Measurements from ENCODE around the gene MTG1.
"Not testable (repeated sequence)": the region's sequence is repeated elsewhere in the genome, so short reads cannot be mapped to it uniquely, and the experiment has no call there.

MTG1 gene

GRCh38 chr10:133424601-133425000 lies 30.6 kb downstream of the MTG1 start, which contains the start of gene SPRN:
Gene SPRN, minus strand, starts transcription at chr10:133424625. Its CDS starts 944 bp downstream, at chr10:133423681.
- DNase-seq = not testable (repeated sequence)

DNA sequence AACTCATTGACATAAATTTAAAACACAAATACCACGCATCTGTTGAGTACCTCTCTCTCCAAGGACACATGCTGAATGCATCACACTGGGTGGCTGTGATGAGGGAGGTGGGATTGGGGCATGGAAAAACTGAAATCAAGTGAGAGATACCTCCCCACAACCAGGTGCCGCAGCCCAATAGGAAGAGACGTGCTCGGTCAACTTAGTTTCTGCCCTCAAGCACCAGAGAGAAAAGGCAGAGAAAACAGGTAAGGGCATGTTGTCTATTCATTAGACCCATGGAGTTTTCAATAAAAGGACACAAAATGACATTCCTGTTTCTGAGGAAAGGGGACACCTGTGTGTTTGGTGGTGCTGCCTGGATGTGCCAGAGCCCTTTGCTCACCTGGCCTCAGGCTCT lies 35.6 kb downstream of the MTG1 start:
- not testable (repeated sequence) for DNase-seq

DNA sequence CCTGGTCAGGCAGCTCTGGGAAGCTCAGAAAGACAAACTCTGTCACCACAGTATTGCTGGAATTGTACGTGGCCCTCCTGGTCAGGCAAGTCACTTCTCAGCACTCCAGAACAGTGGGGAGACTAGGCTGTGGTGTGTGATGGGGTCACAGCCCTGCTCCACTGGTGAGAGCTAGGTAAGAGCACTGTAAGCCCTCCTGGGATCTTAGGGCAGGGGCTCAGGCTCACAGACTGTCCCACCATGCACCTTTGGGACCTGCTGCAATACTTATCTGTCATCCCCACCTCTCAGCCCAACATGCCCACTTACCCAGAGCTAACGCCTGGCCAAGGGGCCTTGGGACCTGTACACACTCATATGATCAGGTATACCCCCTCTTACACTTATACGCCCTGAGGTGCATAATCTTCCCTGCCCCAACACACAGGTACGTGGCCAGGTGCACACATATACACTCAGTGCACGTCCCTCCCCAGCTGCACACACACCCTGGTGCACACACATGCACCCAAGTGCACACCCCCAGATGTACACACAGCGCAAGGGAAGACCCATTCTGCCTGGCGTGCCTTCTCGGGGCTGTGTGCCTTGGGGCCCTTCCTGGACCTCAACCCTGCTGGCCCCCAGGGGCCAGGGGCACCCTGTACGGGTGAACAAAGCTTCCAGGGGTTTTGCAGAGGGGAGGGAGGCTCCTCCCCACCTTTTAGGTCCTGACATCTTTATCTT lies 38.1 kb downstream of the MTG1 start:
- DNase-seq = not testable (repeated sequence)

DNA sequence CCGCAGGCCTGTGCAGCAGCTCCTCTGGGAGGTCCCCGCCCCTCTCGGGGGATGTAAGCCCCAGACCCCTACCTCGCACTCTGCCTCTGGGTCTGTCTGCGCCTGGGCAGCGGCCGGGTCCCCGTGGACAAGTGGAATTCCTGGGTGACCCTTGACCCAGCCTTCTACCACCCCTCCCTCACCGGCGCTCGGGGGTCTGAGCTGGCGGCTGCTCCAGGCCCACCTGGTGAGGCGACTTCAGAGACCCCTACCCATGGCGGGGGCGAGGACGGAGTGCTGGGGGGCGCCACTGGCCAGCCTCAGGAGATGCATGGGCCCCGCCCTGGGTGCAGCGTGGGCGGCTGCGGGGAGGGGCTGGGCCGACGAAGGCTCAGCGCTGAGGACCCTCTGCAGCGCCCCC lies 38.8 kb downstream of the MTG1 start:
- not testable (repeated sequence) for DNase-seq

- no peak for DNase-seq
Measured at GRCh38 chr10:133438711-133439273, 44.8 kb downstream of the MTG1 start.

GRCh38 chr10:133439517-133440461 lies 45.8 kb downstream of the MTG1 start:
- DNase-seq = no peak

GRCh38 chr10:133440633-133441285 lies 46.8 kb downstream of the MTG1 start:
- DNase-seq = no peak

- not testable (repeated sequence) for DNase-seq
Measured at GRCh38 chr10:133441356-133441755, 47.4 kb downstream of the MTG1 start.

DNA sequence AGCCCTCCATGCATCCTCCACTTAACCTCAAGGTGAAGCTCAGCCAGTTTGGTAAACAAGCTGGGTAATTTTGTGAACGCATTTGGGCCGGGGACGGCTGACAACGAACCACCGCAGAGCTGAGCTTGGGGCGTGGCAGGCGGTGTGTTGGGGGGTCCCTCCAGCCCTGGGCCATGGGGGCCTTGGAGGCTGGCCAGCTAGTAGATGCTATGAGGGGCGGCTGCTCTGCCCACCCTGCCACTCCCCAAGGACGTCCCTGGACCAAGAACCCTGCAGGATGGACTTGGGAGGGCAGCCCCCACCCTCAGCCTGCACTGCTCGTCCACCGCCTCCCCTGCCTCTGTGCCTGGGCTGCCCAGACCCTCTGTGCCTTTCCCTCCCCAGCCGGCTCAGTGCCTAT lies 47.8 kb downstream of the MTG1 start:
- DNase-seq = no peak

DNA sequence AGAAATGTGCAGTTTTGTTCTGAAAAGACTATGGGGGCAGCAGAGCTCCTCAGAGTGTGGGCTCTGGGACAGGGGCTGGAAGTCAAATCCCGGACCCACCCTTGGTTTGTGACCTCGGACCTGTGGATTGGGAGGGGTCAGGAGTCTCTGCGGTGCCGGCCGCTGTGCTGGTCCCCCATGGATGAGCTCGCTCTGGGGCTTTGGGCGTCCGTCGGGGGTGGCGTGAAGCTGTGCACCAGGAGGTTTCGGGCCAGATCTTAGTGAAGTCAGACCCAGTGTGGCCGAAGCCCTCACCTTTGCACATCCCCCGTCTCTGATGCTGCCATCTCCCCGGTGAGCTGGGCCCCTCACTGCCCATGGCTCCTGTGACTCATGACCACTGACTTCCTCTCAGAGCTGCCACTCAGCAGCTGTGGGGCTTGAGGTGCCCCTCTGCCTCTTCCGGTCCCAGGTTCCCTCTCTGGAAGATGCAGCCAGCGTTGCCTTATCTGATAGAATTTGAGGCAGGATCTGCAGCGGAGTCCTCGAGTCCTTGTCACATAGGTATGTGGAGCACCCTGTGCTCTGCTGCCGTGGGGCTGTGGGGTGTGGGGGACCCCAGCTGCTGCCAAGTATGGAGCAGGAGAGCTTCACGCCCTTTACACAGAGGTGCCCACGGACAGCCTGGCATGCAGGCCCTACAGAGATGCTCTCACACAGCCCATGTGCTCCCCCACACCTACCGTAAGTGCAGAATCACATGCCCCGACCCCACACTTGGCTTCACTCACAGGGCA lies 48.4 kb downstream of the MTG1 start:
- DNase-seq = no peak

DNA sequence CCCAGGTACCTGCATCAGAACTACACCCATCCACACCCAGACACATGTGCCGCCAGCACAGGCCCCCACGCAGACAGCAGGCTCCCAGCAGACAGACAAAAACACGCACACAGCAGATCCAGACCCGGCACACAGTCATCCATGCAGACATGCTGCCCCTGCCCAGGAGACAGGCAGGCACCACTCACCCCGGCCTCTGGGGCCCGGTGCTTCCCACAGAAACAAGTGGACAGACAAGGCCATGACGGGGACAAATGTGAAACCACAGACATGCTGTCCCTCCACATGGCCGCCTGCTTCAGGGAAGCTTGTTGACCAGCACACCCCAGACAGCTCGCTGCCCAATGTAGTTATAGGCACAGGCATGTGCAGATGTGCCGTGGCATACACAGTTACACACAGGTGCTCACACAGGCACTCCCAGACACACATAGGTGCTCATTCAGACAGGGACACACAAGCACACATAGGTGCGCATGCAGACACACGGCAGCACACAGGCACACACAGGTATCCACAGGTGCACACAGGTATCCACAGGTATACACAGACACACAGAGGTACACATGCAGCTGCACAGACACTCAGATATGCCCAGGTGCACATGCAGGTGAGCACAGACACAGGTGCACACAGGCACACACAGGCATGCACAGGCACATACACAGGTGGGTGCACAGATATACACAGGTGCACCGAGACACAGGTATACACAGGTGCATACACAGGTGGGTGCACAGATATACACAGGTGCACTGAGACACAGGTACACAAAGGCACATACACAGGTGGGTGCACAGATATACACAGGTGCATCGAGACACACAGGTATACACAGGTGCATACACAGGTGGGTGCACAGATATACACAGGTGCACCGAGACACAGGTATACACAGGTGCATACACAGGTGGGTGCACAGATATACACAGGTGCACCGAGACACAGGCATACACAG lies 49.3 kb downstream of the MTG1 start:
- no peak for DNase-seq

DNA sequence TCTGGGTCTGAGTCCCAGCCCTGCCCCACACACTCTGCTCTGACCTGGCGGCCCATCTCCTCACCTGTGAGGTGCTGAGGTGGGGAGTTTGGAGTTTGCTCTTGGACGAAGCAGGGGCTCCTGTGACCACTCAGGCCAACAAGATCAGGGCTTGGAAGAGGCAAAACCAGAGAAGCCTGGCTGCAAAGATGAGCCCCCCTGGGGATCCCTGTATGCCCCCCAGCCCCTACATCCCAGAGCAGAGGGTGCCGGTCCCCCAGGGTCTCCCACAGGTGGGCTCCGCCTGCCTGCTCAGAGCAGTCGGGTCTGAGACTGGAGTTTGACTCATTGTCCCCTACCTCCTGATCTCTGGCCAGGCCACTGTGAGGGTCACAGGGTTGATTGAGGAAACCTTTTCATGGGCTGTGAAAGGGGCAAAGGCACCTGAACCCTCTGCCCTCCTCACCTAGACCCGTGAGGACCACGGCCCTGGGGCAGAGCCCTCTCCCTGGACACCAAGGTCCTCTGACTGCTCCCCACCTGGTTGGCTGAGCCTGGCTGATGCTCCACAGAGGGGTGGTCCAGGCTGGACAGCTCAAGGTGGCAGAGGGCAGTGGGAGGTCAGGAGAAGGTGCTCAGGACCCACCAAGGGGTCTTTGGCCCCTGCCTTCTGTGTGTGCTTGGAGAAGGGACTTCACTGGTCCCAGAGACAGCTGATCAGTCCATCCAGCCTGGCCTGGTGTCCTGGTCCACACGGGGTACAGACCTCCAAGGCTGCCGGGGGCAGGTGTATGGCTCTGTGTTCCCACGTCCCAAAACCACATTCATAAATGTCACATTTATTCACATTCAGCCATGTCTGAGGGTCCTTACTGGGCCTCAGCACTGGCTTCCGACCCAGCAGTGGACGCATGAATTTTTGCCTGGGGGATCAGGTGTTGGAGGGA lies 50.6 kb downstream of the MTG1 start:
- DNase-seq = no peak

- DNase-seq = no peak
Measured at GRCh38 chr10:133445268-133445732, 51.3 kb downstream of the MTG1 start.

GRCh38 chr10:133445751-133446708 lies 52.1 kb downstream of the MTG1 start:
- DNase-seq = no peak

- DNase-seq = no peak
Measured at GRCh38 chr10:133446979-133447378, 53.0 kb downstream of the MTG1 start.

GRCh38 chr10:133448120-133448519 lies 54.2 kb downstream of the MTG1 start:
- no peak for DNase-seq

DNA sequence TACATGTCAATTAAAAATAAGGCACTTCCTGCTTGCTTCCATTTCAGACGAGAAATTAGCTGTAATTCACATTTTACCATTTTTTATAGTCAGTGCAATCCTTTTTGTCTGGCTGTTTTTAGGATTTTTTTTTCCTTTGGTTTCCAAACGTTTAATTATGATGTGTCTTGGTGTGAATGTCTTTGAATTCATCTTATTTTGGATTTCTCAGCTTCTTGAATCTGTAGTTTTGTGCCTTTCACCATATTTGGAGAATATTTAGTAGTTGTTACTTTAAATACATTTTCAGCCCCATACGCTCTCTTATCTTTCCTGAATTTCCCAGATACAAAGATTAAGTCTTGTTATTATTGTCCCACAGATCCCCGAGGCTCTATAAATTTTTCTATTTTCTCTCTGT lies 57.4 kb downstream of the MTG1 start:
- DNase-seq = no peak

DNA sequence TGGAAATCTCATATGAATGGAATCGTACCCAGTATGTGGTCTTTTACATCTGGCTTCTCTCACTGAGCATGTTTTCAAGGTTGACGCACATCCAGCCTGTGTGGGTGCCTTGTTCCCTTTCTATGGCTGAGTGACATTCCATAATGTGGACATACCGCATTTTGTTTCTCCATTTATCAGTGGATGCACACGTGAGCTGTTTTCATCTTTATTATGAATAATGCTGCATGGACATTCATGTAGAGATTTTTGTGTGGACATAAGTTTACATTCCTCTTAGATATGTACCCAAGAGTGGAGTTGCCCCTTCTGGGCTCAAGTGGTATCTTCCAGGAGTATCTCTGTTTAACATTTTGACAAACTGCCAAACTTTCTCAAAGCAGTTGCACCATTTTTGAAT lies 58.5 kb downstream of the MTG1 start:
- no peak for DNase-seq
